Sigmoid colon (tissue), 7 donors: Measurements from ENCODE around the gene NTM. TPM values are rescaled to one million over a fixed set of nuclear protein-coding genes. Genes with fewer than 3 reads are reported as not detected.

Source experiments
- DNase-seq: peaks from one replicate; pipeline ENCODE4 v3.0.0-alpha.2; 2019
- H3K27ac ChIP-seq, 4 donors: fragments of 200-600 bp; sonication (generic); one replicate each; pipeline ENCODE4 v1.5.1; 2016 to 2019; ENCODE audit warnings: mild to moderate bottlenecking in 1 of 4
- H3K27me3 ChIP-seq, 3 donors: fragments of 200-600 bp; sonication (generic); one replicate each; pipeline ENCODE4 v1.5.1; 2019; ENCODE audit warnings: mild to moderate bottlenecking in 1 of 3
- H3K36me3 ChIP-seq, 4 donors: fragments of 200-600 bp; sonication (generic); one replicate each; pipeline ENCODE4 v1.5.1; 2016 to 2019
- H3K4me1 ChIP-seq, 4 donors: fragments of 200-600 bp; sonication (generic); one replicate each; pipeline ENCODE4 v1.5.1; 2017 to 2019
- H3K4me3 ChIP-seq, 4 donors: fragments of 200-600 bp; sonication (generic); one replicate each; pipeline ENCODE4 v1.5.1; 2017 to 2019; ENCODE audit warnings: mild to moderate bottlenecking in 2 of 4, moderate library complexity in 1 of 4
- H3K9me3 ChIP-seq, 4 donors: fragments of 200-600 bp in 3 of 4; sonication (generic) in 3 of 4; one replicate each; pipeline versions ENCODE4 v1.5.1 to v1.6.1; 2013 to 2019
- CTCF ChIP-seq, 4 experiments: fragments of 450-650 bp in 3 of 4; fragments of 200-600 bp in 1 of 4; IDR thresholded peaks; one replicate each; pipeline ENCODE4 v1.5.1; 2016 to 2019; ENCODE audit warnings: antibody characterized with exemption in 4 of 4, mild to moderate bottlenecking in 3 of 4, moderate library complexity in 2 of 4
- EP300 ChIP-seq, 4 donors: sonication (generic); formaldehyde crosslinking; IDR thresholded peaks; one replicate each; pipeline ENCODE4 v1.6.1; 2017; ENCODE audit warnings: antibody characterized with exemption in 4 of 4
- POLR2A ChIP-seq, 2 donors: fragments of 450-650 bp; IDR thresholded peaks; one replicate each; pipeline ENCODE4 v1.6.1; 2016; ENCODE audit warnings: antibody characterized with exemption in 2 of 2, mild to moderate bottlenecking in 2 of 2, moderate library complexity in 2 of 2
- POLR2AphosphoS5 ChIP-seq, 4 donors: sonication (generic); formaldehyde crosslinking; IDR thresholded peaks; one replicate each; pipeline ENCODE4 v1.6.1; 2017; ENCODE audit warnings: antibody characterized with exemption in 4 of 4
- WGBS, 2 donors: extraction: QIAGEN DNeasy Blood & Tissue Kit; methylation state at CpG; one replicate each; pipeline ENCODE4 v1.1.7; 2013; 5-methylcytosine and 5-hydroxymethylcytosine counted together
- intact Hi-C: fragments of 100-400 bp; cut with DNase I; formaldehyde crosslinking; loops from one replicate; pipeline ENCODE4 v1.15.1; 2023
- polyA plus RNA-seq, 3 donors: library from polyadenylated mRNA; stranded (reverse); fragments of 200-250 nt; gene quantifications; one replicate each; pipeline ENCODE4 v1.2.3, GENCODE V29; 2013
- total RNA-seq, 4 donors: library from RNA; depleted of rRNA; stranded (reverse); fragments of >200 nt; gene quantifications; one replicate each; pipeline ENCODE4 v1.1.0, GENCODE V29; 2016
- donor health status: healthy with polysubstance abuse.
- donor health status: Bipolar disorder and iron deficiency.
- donor health status: healthy.

Gene NTM
- total and polyA plus RNA-seq, 7 donors: 0.96 to 18.3 (median 6.4) TPM; not detected in 1

GRCh38 chr11:132285631-132286030 lies 915.2 kb downstream of the NTM start:
- intact Hi-C loops: no loop called here
- H3K4me1 ChIP-seq: no peaks in the 10 kb centered on the region
- WGBS, 2 donors: 85 to 88% methylated on average over 4 of the region's 4 CpGs
- TF ChIP-seq CTCF (IDR thresholded peaks at IDR 0.05) (no peak), EP300 (IDR thresholded peaks at IDR 0.05) (no peak), POLR2A (IDR thresholded peaks at IDR 0.05) (no peak), POLR2AphosphoS5 (IDR thresholded peaks at IDR 0.05) (no peak)
- no peaks in the 10 kb centered on the region for H3K9me3 ChIP-seq
- no peak for DNase-seq
- H3K36me3 ChIP-seq: no peaks in the 10 kb centered on the region
- H3K27me3 ChIP-seq: no peaks in the 10 kb centered on the region
- H3K27ac ChIP-seq: no peak overlapping the region
- H3K4me3 ChIP-seq: no peak overlapping the region

- intact Hi-C loops: no loop called here
- TF ChIP-seq EP300 (IDR thresholded peaks at IDR 0.05) (no peak), CTCF (IDR thresholded peaks at IDR 0.05) (no peak), POLR2AphosphoS5 (IDR thresholded peaks at IDR 0.05) (no peak), POLR2A (IDR thresholded peaks at IDR 0.05) (no peak)
- Histone ChIP-seq H3K27ac (no peak overlapping the region), H3K9me3 (no peaks in the 10 kb centered on the region), H3K4me3 (no peak overlapping the region), H3K36me3 (no peaks in the 10 kb centered on the region), H3K4me1 (no peaks in the 10 kb centered on the region), H3K27me3 (no peaks in the 10 kb centered on the region)
- WGBS, 2 donors: 73 to 78% methylated on average over 3 of the region's 3 CpGs
- no peak for DNase-seq
Observed at GRCh38 chr11:132286106-132286505, 915.7 kb downstream of the NTM start.

GRCh38 chr11:132288036-132288435 lies 917.6 kb downstream of the NTM start:
- H3K27ac ChIP-seq: no peak overlapping the region
- no peaks in the 10 kb centered on the region for H3K36me3 ChIP-seq
- no peak overlapping the region for H3K4me3 ChIP-seq
- no peaks in the 10 kb centered on the region for H3K27me3 ChIP-seq
- intact Hi-C loops: no loop called here
- no peak for DNase-seq
- no peaks in the 10 kb centered on the region for H3K9me3 ChIP-seq
- 84 to 86% methylated on average over 3 of the region's 3 CpGs for WGBS, 2 donors
- TF ChIP-seq CTCF (IDR thresholded peaks at IDR 0.05): no peak
- TF ChIP-seq POLR2A (IDR thresholded peaks at IDR 0.05): no peak
- TF ChIP-seq POLR2AphosphoS5 (IDR thresholded peaks at IDR 0.05): no peak
- no peak for TF ChIP-seq EP300 (IDR thresholded peaks at IDR 0.05)
- no peaks in the 10 kb centered on the region for H3K4me1 ChIP-seq

- Histone ChIP-seq H3K36me3 (no peaks in the 10 kb centered on the region), H3K4me3 (no peak overlapping the region), H3K27me3 (no peaks in the 10 kb centered on the region), H3K4me1 (no peaks in the 10 kb centered on the region), H3K9me3 (no peaks in the 10 kb centered on the region), H3K27ac (no peak overlapping the region)
- intact Hi-C loops: no loop called here
- DNase-seq: no peak
- WGBS, 2 donors: 46 to 70% methylated on average over 6 of the region's 6 CpGs
- no peak for TF ChIP-seq POLR2AphosphoS5 (IDR thresholded peaks at IDR 0.05)
- TF ChIP-seq CTCF (IDR thresholded peaks at IDR 0.05): no peak
- TF ChIP-seq EP300 (IDR thresholded peaks at IDR 0.05): no peak
- TF ChIP-seq POLR2A (IDR thresholded peaks at IDR 0.05): no peak
Observed at GRCh38 chr11:132289590-132290256, 919.3 kb downstream of the NTM start.

- WGBS, 2 donors: 74 to 78% methylated on average over 4 of the region's 4 CpGs
- H3K27me3 ChIP-seq: no peaks in the 10 kb centered on the region
- TF ChIP-seq POLR2AphosphoS5 (IDR thresholded peaks at IDR 0.05) (no peak), EP300 (IDR thresholded peaks at IDR 0.05) (no peak), POLR2A (IDR thresholded peaks at IDR 0.05) (no peak), CTCF (IDR thresholded peaks at IDR 0.05) (no peak)
Observed at GRCh38 chr11:132293586-132293985, 923.2 kb downstream of the NTM start.

More at GRCh38 chr11:132293586-132293985, 923.2 kb downstream of the NTM start:
- intact Hi-C loops: no loop called here
- Histone ChIP-seq H3K36me3 (no peaks in the 10 kb centered on the region), H3K4me3 (no peak overlapping the region), H3K9me3 (no peaks in the 10 kb centered on the region), H3K4me1 (no peaks in the 10 kb centered on the region), H3K27ac (no peak overlapping the region)
- DNase-seq: no peak
